ENCODE results near the gene TMEM225.
"Not testable (repeated sequence)": the region's sequence is repeated elsewhere in the genome, so short reads cannot be mapped to it uniquely, and the experiment has no call there.

The TMEM225 gene

GRCh38 chr11:123885570-123885969 is at the start of gene TMEM225:
Gene TMEM225 (minus strand): TSS chr11:123885670. CDS start chr11:123885425, 245 bp downstream.
- H3K27ac ChIP-seq (ENCODE audit: low read length) = no peak within 1 kb of the TSS
- H3K36me3 ChIP-seq (ENCODE audit: insufficient read depth, low read depth, low read length) = no peaks in the 10 kb centered on the region
- H3K27me3 ChIP-seq (ENCODE audit: insufficient read depth, low read length) = no peaks in the 10 kb centered on the region
- no peaks in the 10 kb centered on the region for H3K4me1 ChIP-seq (ENCODE audit: insufficient read depth, low read length)
- H3K4me3 ChIP-seq (ENCODE audit: low read length) = no peak within 1 kb of the TSS
- H3K9me3 ChIP-seq (ENCODE audit: insufficient read depth, low read depth, low read length) = no peaks in the 10 kb centered on the region
- H3K9ac ChIP-seq (ENCODE audit: low read depth, low read length) = no peak within 1 kb of the TSS

GRCh38 chr11:123924027-123924426 is 38.6 kb upstream of the TMEM225 start:
- H3K27ac ChIP-seq (ENCODE audit: low read length) = no peak overlapping the region
- no peaks in the 10 kb centered on the region for H3K36me3 ChIP-seq (ENCODE audit: insufficient read depth, low read depth, low read length)
- H3K4me3 ChIP-seq (ENCODE audit: low read length) = no peak overlapping the region
- no peaks in the 10 kb centered on the region for H3K4me1 ChIP-seq (ENCODE audit: insufficient read depth, low read length)
- H3K27me3 ChIP-seq (ENCODE audit: insufficient read depth, low read length) = no peaks in the 10 kb centered on the region
- H3K9me3 ChIP-seq (ENCODE audit: insufficient read depth, low read depth, low read length) = no peaks in the 10 kb centered on the region
- no peak overlapping the region for H3K9ac ChIP-seq (ENCODE audit: low read depth, low read length)

DNA sequence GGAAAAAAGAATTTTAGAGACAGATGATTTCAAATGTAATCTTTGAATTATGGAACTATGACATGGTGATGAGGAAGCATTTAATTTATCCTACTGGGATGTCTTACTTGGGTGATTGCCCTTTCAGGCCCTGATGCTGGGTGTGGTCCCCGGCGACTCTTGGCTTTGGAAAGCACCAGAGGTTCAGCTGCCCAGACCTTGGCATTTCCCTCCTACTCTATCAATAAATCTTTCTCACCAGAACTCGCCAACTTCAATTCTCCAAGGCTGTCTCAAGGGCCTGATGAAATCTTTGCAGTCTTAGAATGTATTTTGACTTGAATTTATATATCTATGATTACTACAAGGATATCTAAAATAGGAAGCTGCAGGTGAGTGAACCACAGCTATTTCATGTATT is 35.5 kb upstream of the TMEM225 start:
- no peaks in the 10 kb centered on the region for H3K9me3 ChIP-seq (ENCODE audit: insufficient read depth, low read depth, low read length)
- no peak overlapping the region for H3K4me3 ChIP-seq (ENCODE audit: low read length)
- no peaks in the 10 kb centered on the region for H3K36me3 ChIP-seq (ENCODE audit: insufficient read depth, low read depth, low read length)
- H3K4me1 ChIP-seq (ENCODE audit: insufficient read depth, low read length) = no peaks in the 10 kb centered on the region
- no peak overlapping the region for H3K27ac ChIP-seq (ENCODE audit: low read length)
- no peaks in the 10 kb centered on the region for H3K27me3 ChIP-seq (ENCODE audit: insufficient read depth, low read length)
- H3K9ac ChIP-seq (ENCODE audit: low read depth, low read length) = no peak overlapping the region

DNA sequence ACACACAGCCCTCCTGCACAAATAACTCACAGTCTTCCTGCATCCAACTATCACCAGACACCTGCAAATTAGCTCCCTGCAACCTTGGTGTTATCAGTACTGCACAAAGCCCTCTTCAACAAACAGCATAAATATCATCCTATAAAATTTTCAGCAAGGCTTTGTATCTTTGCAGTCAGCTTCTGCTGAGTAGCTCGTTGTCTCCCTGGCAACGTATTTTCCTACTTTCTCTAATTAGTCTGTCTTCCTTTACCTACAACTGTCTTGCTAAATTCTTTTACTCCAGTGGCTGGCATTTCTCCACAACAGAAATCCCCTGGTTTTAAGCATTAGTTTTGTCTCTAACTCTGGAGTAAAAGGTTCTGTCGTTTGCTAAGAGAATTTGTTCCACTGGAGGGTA is 20.4 kb upstream of the TMEM225 start:
- Histone ChIP-seq H3K36me3 (ENCODE audit: insufficient read depth, low read depth, low read length) (no peaks in the 10 kb centered on the region), H3K4me1 (ENCODE audit: insufficient read depth, low read length) (peaks cover 6% of the 10 kb centered on the region; the same call in 1 of the 2 replicates), H3K9me3 (ENCODE audit: insufficient read depth, low read depth, low read length) (no peaks in the 10 kb centered on the region), H3K27me3 (ENCODE audit: insufficient read depth, low read length) (no peaks in the 10 kb centered on the region), H3K4me3 (ENCODE audit: low read length) (no peak overlapping the region), H3K9ac (ENCODE audit: low read depth, low read length) (no peak overlapping the region), H3K27ac (ENCODE audit: low read length) (no peak overlapping the region)

GRCh38 chr11:123904932-123905331 is 19.5 kb upstream of the TMEM225 start:
- Histone ChIP-seq H3K9ac (ENCODE audit: low read depth, low read length) (no peak overlapping the region), H3K27ac (ENCODE audit: low read length) (no peak overlapping the region), H3K9me3 (ENCODE audit: insufficient read depth, low read depth, low read length) (no peaks in the 10 kb centered on the region), H3K4me1 (ENCODE audit: insufficient read depth, low read length) (peaks cover 6% of the 10 kb centered on the region; the same call in 1 of the 2 replicates), H3K4me3 (ENCODE audit: low read length) (no peak overlapping the region), H3K27me3 (ENCODE audit: insufficient read depth, low read length) (no peaks in the 10 kb centered on the region), H3K36me3 (ENCODE audit: insufficient read depth, low read depth, low read length) (no peaks in the 10 kb centered on the region)

- H3K4me1 ChIP-seq (ENCODE audit: insufficient read depth, low read length) = peaks cover 6% of the 10 kb centered on the region; the same call in 1 of the 2 replicates
- H3K4me3 ChIP-seq (ENCODE audit: low read length) = no peak overlapping the region
Observed at GRCh38 chr11:123903932-123904331, 18.5 kb upstream of the TMEM225 start.

DNA sequence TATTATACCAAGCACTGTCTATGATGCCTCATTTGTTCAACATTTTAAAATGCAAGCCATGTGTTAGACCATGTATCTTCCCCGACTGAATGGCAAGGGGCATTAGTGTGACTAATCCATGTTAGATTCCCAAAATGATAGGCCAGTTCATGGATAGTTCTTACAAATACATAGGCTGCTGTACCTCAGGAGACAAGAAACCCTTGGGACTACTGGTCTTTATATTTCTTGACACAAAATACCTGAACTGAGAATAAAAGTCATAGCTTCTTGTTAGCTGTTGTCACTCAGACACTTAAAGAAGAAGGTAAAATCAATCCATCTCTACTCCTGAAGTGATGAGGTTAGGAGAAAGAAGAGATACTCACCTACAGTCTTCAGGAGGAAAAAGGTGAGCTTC is 16.4 kb upstream of the TMEM225 start, which contains the start of gene OR8D4:
Gene OR8D4, plus strand, starts transcription at position 301 of the 400 bp plus-strand sequence. CDS start 4,265 bp downstream, outside the sequence.
- no peaks in the 10 kb centered on the region for H3K27me3 ChIP-seq (ENCODE audit: insufficient read depth, low read length)
- H3K36me3 ChIP-seq (ENCODE audit: insufficient read depth, low read depth, low read length) = no peaks in the 10 kb centered on the region

More at GRCh38 chr11:123903932-123904331, 18.5 kb upstream of the TMEM225 start:
- H3K9ac ChIP-seq (ENCODE audit: low read depth, low read length) = no peak overlapping the region
- no peaks in the 10 kb centered on the region for H3K36me3 ChIP-seq (ENCODE audit: insufficient read depth, low read depth, low read length)
- H3K27ac ChIP-seq (ENCODE audit: low read length) = no peak overlapping the region
- no peaks in the 10 kb centered on the region for H3K27me3 ChIP-seq (ENCODE audit: insufficient read depth, low read length)
- H3K9me3 ChIP-seq (ENCODE audit: insufficient read depth, low read depth, low read length) = no peaks in the 10 kb centered on the region

GRCh38 chr11:123899792-123900191 is 14.3 kb upstream of the TMEM225 start:
- Histone ChIP-seq H3K27me3 (ENCODE audit: insufficient read depth, low read length) (no peaks in the 10 kb centered on the region), H3K9me3 (ENCODE audit: insufficient read depth, low read depth, low read length) (no peaks in the 10 kb centered on the region), H3K4me1 (ENCODE audit: insufficient read depth, low read length) (peaks cover 6% of the 10 kb centered on the region; the same call in 1 of the 2 replicates), H3K4me3 (ENCODE audit: low read length) (no peak overlapping the region), H3K36me3 (ENCODE audit: insufficient read depth, low read depth, low read length) (no peaks in the 10 kb centered on the region), H3K27ac (ENCODE audit: low read length) (no peak overlapping the region), H3K9ac (ENCODE audit: low read depth, low read length) (no peak overlapping the region)

More for the DNA sequence above, 16.4 kb upstream of the TMEM225 start, which contains the start of gene OR8D4:
- H3K27ac ChIP-seq (ENCODE audit: low read length) = no peak within 1 kb of the TSS
- H3K4me3 ChIP-seq (ENCODE audit: low read length) = no peak within 1 kb of the TSS
- no peaks in the 10 kb centered on the region for H3K9me3 ChIP-seq (ENCODE audit: insufficient read depth, low read depth, low read length)
- H3K4me1 ChIP-seq (ENCODE audit: insufficient read depth, low read length) = peaks cover 6% of the 10 kb centered on the region; the same call in 1 of the 2 replicates
- H3K9ac ChIP-seq (ENCODE audit: low read depth, low read length) = no peak within 1 kb of the TSS

DNA sequence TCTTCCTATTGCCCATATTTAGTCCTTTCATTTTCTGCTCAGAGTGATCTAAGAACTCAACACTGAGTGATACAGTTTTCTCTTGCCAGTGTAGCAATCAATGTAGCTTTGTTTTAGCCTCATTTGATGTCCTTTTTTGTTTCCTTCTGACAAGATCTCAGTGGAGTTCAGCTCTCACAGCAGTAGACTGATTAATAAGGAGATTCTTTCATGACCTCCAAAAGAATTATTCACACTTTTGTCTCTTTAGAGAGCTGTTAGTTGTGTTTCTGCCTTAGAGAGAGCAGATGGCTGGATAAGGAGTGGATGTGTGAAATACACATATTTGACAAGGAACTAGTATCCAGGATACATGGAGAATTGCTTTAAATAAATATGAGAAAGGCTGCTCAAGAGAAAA is 6.6 kb upstream of the TMEM225 start:
- Histone ChIP-seq H3K9me3 (ENCODE audit: insufficient read depth, low read depth, low read length) (no peaks in the 10 kb centered on the region), H3K4me1 (ENCODE audit: insufficient read depth, low read length) (no peaks in the 10 kb centered on the region), H3K9ac (ENCODE audit: low read depth, low read length) (no peak overlapping the region), H3K36me3 (ENCODE audit: insufficient read depth, low read depth, low read length) (no peaks in the 10 kb centered on the region), H3K4me3 (ENCODE audit: low read length) (no peak overlapping the region), H3K27ac (ENCODE audit: low read length) (no peak overlapping the region), H3K27me3 (ENCODE audit: insufficient read depth, low read length) (no peaks in the 10 kb centered on the region)

DNA sequence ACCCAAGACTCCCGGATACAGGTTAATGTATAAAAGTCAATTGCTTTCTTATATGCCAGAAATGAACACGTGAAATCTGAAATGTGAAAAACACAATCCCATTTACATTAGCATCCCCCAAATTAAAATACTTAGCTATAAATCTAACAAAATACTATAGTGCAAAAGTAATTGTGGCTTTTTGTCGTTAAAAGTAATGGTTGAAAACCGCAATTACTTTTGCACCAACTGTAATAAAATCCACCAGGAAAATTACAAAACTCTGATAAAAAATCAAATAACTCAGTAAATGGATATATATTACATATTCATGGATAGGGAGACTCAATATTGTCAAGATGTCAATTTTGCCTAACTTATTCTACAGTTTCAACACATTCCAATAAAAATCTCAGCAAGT is 4.6 kb downstream of the TMEM225 start:
- H3K27ac ChIP-seq (ENCODE audit: low read length) = no peak overlapping the region
- no peaks in the 10 kb centered on the region for H3K36me3 ChIP-seq (ENCODE audit: insufficient read depth, low read depth, low read length)
- H3K9ac ChIP-seq (ENCODE audit: low read depth, low read length) = no peak overlapping the region
- H3K9me3 ChIP-seq (ENCODE audit: insufficient read depth, low read depth, low read length) = no peaks in the 10 kb centered on the region
- no peaks in the 10 kb centered on the region for H3K4me1 ChIP-seq (ENCODE audit: insufficient read depth, low read length)
- H3K27me3 ChIP-seq (ENCODE audit: insufficient read depth, low read length) = no peaks in the 10 kb centered on the region
- H3K4me3 ChIP-seq (ENCODE audit: low read length) = no peak overlapping the region

DNA sequence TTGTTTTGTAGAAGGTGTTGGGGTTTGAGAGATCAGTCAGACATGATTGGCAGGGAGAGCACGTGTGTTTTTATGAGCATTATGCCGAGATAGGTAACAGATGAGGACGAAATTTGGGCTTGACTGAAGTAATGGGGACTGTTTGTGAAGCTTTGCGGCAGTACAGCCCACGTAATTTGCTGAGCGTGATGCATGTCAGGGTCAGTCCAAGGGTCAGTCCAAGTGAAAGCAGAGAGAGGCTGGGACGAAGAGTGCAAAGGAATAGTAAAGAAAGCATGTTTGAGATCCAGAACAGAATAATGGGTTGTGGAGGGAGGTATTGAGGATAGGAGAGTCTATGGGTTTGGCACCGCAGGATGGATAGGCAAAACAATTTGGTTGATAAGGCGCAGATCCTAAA is 17.7 kb downstream of the TMEM225 start:
- H3K36me3 ChIP-seq (ENCODE audit: insufficient read depth, low read depth, low read length); H3K27ac ChIP-seq (ENCODE audit: low read length); H3K4me3 ChIP-seq (ENCODE audit: low read length); H3K9ac ChIP-seq (ENCODE audit: low read depth, low read length); H3K9me3 ChIP-seq (ENCODE audit: insufficient read depth, low read depth, low read length); H3K27me3 ChIP-seq (ENCODE audit: insufficient read depth, low read length): not testable (repeated sequence)
- peaks cover 14% of the 10 kb centered on the region; the same call in 1 of the 2 replicates for H3K4me1 ChIP-seq (ENCODE audit: insufficient read depth, low read length)

GRCh38 chr11:123865293-123865692 is 20.2 kb downstream of the TMEM225 start:
- Histone ChIP-seq H3K4me1 (ENCODE audit: insufficient read depth, low read length) (peaks cover 27% of the 10 kb centered on the region; the same call in 1 of the 2 replicates), H3K4me3 (ENCODE audit: low read length) (peak overlapping the region; percentile 1; the same call in 1 of the 2 replicates)
- not testable (repeated sequence) for H3K36me3 ChIP-seq (ENCODE audit: insufficient read depth, low read depth, low read length); H3K9ac ChIP-seq (ENCODE audit: low read depth, low read length); H3K27me3 ChIP-seq (ENCODE audit: insufficient read depth, low read length); H3K9me3 ChIP-seq (ENCODE audit: insufficient read depth, low read depth, low read length); H3K27ac ChIP-seq (ENCODE audit: low read length)

Measured in iPS-20b (cell line).